Measurements from ENCODE around the gene ALCAM.

ALCAM gene

GRCh38 chr3:105611304-105612192, 244.8 kb downstream of the ALCAM start:
- no peak for ATAC-seq
- no peak for TF ChIP-seq ISL1 (CRISPR knock-in tag; IDR thresholded peaks at IDR 0.05)
- TF ChIP-seq BACH2 (CRISPR knock-in tag; IDR thresholded peaks at IDR 0.05; ENCODE audit: borderline replicate concordance), result no peak
- TF ChIP-seq, protein P1, sequence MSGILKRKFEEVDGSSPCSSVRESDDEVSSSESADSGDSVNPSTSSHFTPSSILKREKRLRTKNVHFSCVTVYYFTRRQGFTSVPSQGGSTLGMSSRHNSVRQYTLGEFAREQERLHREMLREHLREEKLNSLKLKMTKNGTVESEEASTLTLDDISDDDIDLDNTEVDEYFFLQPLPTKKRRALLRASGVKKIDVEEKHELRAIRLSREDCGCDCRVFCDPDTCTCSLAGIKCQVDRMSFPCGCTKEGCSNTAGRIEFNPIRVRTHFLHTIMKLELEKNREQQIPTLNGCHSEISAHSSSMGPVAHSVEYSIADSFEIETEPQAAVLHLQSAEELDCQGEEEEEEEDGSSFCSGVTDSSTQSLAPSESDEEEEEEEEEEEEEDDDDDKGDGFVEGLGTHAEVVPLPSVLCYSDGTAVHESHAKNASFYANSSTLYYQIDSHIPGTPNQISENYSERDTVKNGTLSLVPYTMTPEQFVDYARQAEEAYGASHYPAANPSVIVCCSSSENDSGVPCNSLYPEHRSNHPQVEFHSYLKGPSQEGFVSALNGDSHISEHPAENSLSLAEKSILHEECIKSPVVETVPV (CRISPR knock-in tag; IDR thresholded peaks at IDR 0.05), result no peak
- no peak for TF ChIP-seq TCF4 (CRISPR knock-in tag; IDR thresholded peaks at IDR 0.05; ENCODE audit: borderline replicate concordance)
- TF ChIP-seq ZNF8 (CRISPR knock-in tag; IDR thresholded peaks at IDR 0.05), result no peak

- TF ChIP-seq ZNF565 (CRISPR knock-in tag; conservative IDR thresholded peaks at IDR 0.05; ENCODE audit: low read depth), result no peak
- ATAC-seq, result no peak
These were observed 246.4 kb downstream of the ALCAM start for GRCh38 chr3:105613120-105613519.

DNA sequence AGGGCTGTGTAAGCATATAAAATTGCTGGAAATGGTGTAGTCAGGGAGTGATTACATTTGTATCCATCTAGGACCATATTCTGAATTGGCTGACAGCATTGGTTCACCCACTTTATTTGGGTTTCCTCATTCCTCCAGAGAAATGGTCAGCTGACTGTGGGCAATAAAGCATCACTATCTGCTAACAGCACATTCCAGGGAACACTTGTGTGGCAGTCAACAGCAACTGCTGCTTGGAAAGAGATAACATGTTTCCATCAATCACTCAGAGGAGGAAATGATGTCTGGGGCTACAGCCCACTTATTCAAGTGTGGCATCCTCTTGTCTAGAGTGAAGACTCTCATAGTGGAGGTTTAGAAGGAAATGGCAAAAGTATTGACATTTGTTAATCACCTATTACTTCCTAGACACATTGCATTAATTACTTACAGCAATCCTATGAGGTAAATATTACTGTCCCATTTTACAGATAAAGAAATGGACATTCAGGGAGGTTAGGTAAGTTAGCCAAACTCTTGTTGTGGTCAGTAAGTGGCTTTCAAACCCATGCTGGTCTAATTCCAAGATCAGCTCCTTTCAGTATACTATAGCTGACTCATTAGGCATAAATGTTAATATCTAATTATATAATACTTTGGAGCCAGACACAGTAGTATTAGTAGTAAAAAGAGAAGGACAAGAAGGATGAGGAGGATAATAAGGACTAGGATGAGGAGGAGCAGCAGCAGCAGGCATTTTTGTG, 247.8 kb downstream of the ALCAM start:
- TF ChIP-seq POU6F1 (CRISPR knock-in tag; IDR thresholded peaks at IDR 0.05; ENCODE audit: borderline replicate concordance, low read depth) (no peak), TSHZ2 (CRISPR knock-in tag; IDR thresholded peaks at IDR 0.05) (no peak), ZNF565 (CRISPR knock-in tag; conservative IDR thresholded peaks at IDR 0.05; ENCODE audit: low read depth) (no peak), ZFP3 (CRISPR knock-in tag; IDR thresholded peaks at IDR 0.05) (no peak), CREB5 (CRISPR knock-in tag; IDR thresholded peaks at IDR 0.05; ENCODE audit: low read depth) (no peak), PPARA (CRISPR knock-in tag; IDR thresholded peaks at IDR 0.05; ENCODE audit: borderline replicate concordance) (no peak), ESRRG (CRISPR knock-in tag; IDR thresholded peaks at IDR 0.05) (no peak), CSDC2 (CRISPR knock-in tag; IDR thresholded peaks at IDR 0.05) (no peak), ZC3H10 (CRISPR knock-in tag; IDR thresholded peaks at IDR 0.05) (no peak), TCF4 (CRISPR knock-in tag; IDR thresholded peaks at IDR 0.05; ENCODE audit: borderline replicate concordance) (no peak), GLIS3 (CRISPR knock-in tag; IDR thresholded peaks at IDR 0.05) (no peak), ARNTL (CRISPR knock-in tag; IDR thresholded peaks at IDR 0.05; ENCODE audit: borderline replicate concordance, low read depth) (no peak), ZFP30 (CRISPR knock-in tag; IDR thresholded peaks at IDR 0.05) (no peak), ZNF70 (CRISPR knock-in tag; IDR thresholded peaks at IDR 0.05) (no peak), ZNF8 (CRISPR knock-in tag; IDR thresholded peaks at IDR 0.05) (no peak)
- TF ChIP-seq, protein P1 (CRISPR knock-in tag; IDR thresholded peaks at IDR 0.05), result no peak
- ATAC-seq, result no peak

All from SK-N-SH treated with all-trans-retinoic acid at 6 μM for 48 hours (cell line).